ENCODE data around the gene PFKL.
"Not testable (repeated sequence)": the region's sequence is repeated elsewhere in the genome, so short reads cannot be mapped to it uniquely, and the experiment has no call there.

PFKL gene

GRCh38 chr21:44295163-44295573 is 4.7 kb upstream of the PFKL start:
- no peak for FAIRE-seq

- FAIRE-seq: no peak
Measured at GRCh38 chr21:44295646-44296045, 4.2 kb upstream of the PFKL start.

GRCh38 chr21:44296103-44296519 is 3.7 kb upstream of the PFKL start:
- no peak for FAIRE-seq

- no peak for FAIRE-seq
Measured at GRCh38 chr21:44296916-44297315, 2.9 kb upstream of the PFKL start.

GRCh38 chr21:44297525-44298290 is 2.1 kb upstream of the PFKL start:
- FAIRE-seq: no peak

GRCh38 chr21:44298301-44298700 is 1.6 kb upstream of the PFKL start:
- no peak for FAIRE-seq

- no peak for FAIRE-seq
Measured at GRCh38 chr21:44299085-44299457, 782 bp upstream of the PFKL start.

- FAIRE-seq: no peak
Measured at GRCh38 chr21:44300262-44300959, 558 bp downstream of the PFKL start.

- FAIRE-seq: no peak
Measured at GRCh38 chr21:44301141-44301540, 1.3 kb downstream of the PFKL start.

- FAIRE-seq: no peak
Measured at GRCh38 chr21:44301961-44302406, 2.1 kb downstream of the PFKL start.

- not testable (repeated sequence) for FAIRE-seq
Measured at GRCh38 chr21:44302573-44303401, 2.9 kb downstream of the PFKL start.

- no peak for FAIRE-seq
Measured at GRCh38 chr21:44303490-44303981, 3.7 kb downstream of the PFKL start.

- FAIRE-seq: no peak
Measured at GRCh38 chr21:44304011-44304616, 4.3 kb downstream of the PFKL start.

- FAIRE-seq: no peak
Measured at GRCh38 chr21:44304877-44305293, 5.0 kb downstream of the PFKL start.

GRCh38 chr21:44305691-44306090 is 5.8 kb downstream of the PFKL start:
- FAIRE-seq: no peak

GRCh38 chr21:44306936-44307704 is 7.3 kb downstream of the PFKL start:
- no peak for FAIRE-seq

- no peak for FAIRE-seq
Measured at GRCh38 chr21:44310628-44311507, 11.0 kb downstream of the PFKL start.

- no peak for FAIRE-seq
Measured at GRCh38 chr21:44312089-44312488, 12.2 kb downstream of the PFKL start.

GRCh38 chr21:44312716-44313115 is 12.9 kb downstream of the PFKL start:
- FAIRE-seq: no peak

GRCh38 chr21:44313451-44313850 is 13.6 kb downstream of the PFKL start:
- FAIRE-seq: no peak

- no peak for FAIRE-seq
Measured at GRCh38 chr21:44314128-44314527, 14.3 kb downstream of the PFKL start.

Measured in endometrium (tissue), 2 donors.